GM19025 (cell line): Measurements from ENCODE around the gene MEIS2.

ENCODE experiments used
- ATAC-seq: cut with Tn5 transposase; IDR thresholded peaks from one replicate; pipeline ENCODE4 v1.9.1; 2021; ENCODE audit warnings: mild to moderate bottlenecking, low read depth, moderate library complexity; ENCODE audit not compliant: unreplicated experiment

MEIS2 gene

GRCh38 chr15:37100109-37100965 lies at the start of gene MEIS2:
Gene MEIS2, minus strand, starts transcription at chr15:37100549. Its CDS starts 1,083 bp downstream, at chr15:37099466.
- ATAC-seq: no peak

GRCh38 chr15:37149146-37149545 lies 48.8 kb upstream of the MEIS2 start:
- ATAC-seq: no peak

- no peak for ATAC-seq
These were observed 48.4 kb upstream of the MEIS2 start for GRCh38 chr15:37148714-37149113.

- no peak for ATAC-seq
These were observed 43.0 kb upstream of the MEIS2 start for GRCh38 chr15:37143351-37143750.

- ATAC-seq: no peak
These were observed 42.0 kb upstream of the MEIS2 start for GRCh38 chr15:37142371-37142770.

- ATAC-seq: no peak
These were observed 40.2 kb upstream of the MEIS2 start for GRCh38 chr15:37140531-37141058.

- ATAC-seq: no peak
These were observed 38.4 kb upstream of the MEIS2 start for GRCh38 chr15:37138591-37139215.

GRCh38 chr15:37137221-37137620 lies 36.9 kb upstream of the MEIS2 start:
- ATAC-seq: no peak

- no peak for ATAC-seq
These were observed 36.3 kb upstream of the MEIS2 start for GRCh38 chr15:37136666-37137065.

- ATAC-seq: no peak
These were observed 34.9 kb upstream of the MEIS2 start for GRCh38 chr15:37135225-37135624.

GRCh38 chr15:37134699-37135131 lies 34.4 kb upstream of the MEIS2 start:
- ATAC-seq: no peak

- ATAC-seq: no peak
These were observed 33.9 kb upstream of the MEIS2 start for GRCh38 chr15:37134244-37134643.

- no peak for ATAC-seq
These were observed 33.3 kb upstream of the MEIS2 start for GRCh38 chr15:37133602-37134001.

- ATAC-seq: no peak
These were observed 32.6 kb upstream of the MEIS2 start for GRCh38 chr15:37132826-37133417.

GRCh38 chr15:37131621-37132020 lies 31.3 kb upstream of the MEIS2 start:
- ATAC-seq: no peak

- no peak for ATAC-seq
These were observed 30.0 kb upstream of the MEIS2 start for GRCh38 chr15:37130356-37130755.

- ATAC-seq: no peak
These were observed 24.8 kb upstream of the MEIS2 start for GRCh38 chr15:37125143-37125542.

GRCh38 chr15:37124331-37124730 lies 24.0 kb upstream of the MEIS2 start:
- ATAC-seq: no peak

- no peak for ATAC-seq
These were observed 22.4 kb upstream of the MEIS2 start for GRCh38 chr15:37122703-37123102.

GRCh38 chr15:37121492-37121891 lies 21.1 kb upstream of the MEIS2 start:
- ATAC-seq: no peak

GRCh38 chr15:37117030-37117429 lies 16.7 kb upstream of the MEIS2 start:
- ATAC-seq: no peak
